Panc1 (cell line): ENCODE results near the gene ITPR2. TPM values are rescaled to one million over a fixed set of nuclear protein-coding genes. Genes with fewer than 3 reads are reported as not detected.
A peak's percentile ranks its signal among the peaks of the same experiment; 100 is the strongest.

Source experiments
- ATAC-seq: fragments of 200-7000 bp; cut with Tn5 transposase; 2 replicates; pipeline ENCODE4 v1.9.1; 2020; ENCODE audit warnings: mild to moderate bottlenecking, moderate library complexity
- BruUV-seq: library from RNA; stranded (reverse); fragments of 400-500 nt; replicated peaks from 2 replicates; lab custom pipeline; 2021; lab: Mats Ljungman, UMichigan
- CTCF ChIA-PET: fragments of 300-600 bp; sonication (Branson Sonifier 250); formaldehyde crosslinking; loops from one replicate; lab custom pipeline; 2022; ENCODE audit warnings: antibody characterized with exemption; lab: Charles Lee
- POLR2A ChIA-PET: fragments of 300-600 bp; sonication (Branson Sonifier 250); formaldehyde crosslinking; loops from one replicate; lab custom pipeline; 2022; ENCODE audit warnings: antibody characterized with exemption; lab: Charles Lee
- DNase-seq: peaks from one replicate; pipeline ENCODE4 v3.0.0-alpha.2; 2010; ENCODE audit warnings: low read depth, low spot score
- H3K27ac ChIP-seq: 2 replicates; pipeline ENCODE4 v1.5.1; 2011; ENCODE audit warnings: mild to moderate bottlenecking, low read length, inconsistent platforms
- H3K27me3 ChIP-seq: fragments of 200-500 bp; sonication (Bioruptor generic); 2 replicates; pipeline ENCODE4 v1.6.0; 2014; ENCODE audit warnings: low read length, inconsistent platforms; ENCODE audit not compliant: control insufficient read depth, insufficient read depth
- H3K36me3 ChIP-seq: fragments of 200-500 bp; sonication (Bioruptor generic); 2 replicates; pipeline ENCODE4 v1.5.1; 2014; ENCODE audit warnings: inconsistent platforms, mild to moderate bottlenecking, low read length, moderate library complexity; ENCODE audit not compliant: control insufficient read depth, insufficient read depth
- H3K4me1 ChIP-seq: 2 replicates; pipeline ENCODE4 v1.5.1; 2011; ENCODE audit warnings: inconsistent platforms, mild to moderate bottlenecking, low read length, moderate library complexity; ENCODE audit not compliant: control insufficient read depth, insufficient read depth
- H3K4me3 ChIP-seq, 2 experiments: 2 replicates each; pipeline ENCODE4 v1.5.1; 2011 to 2012; ENCODE audit warnings: low read depth in 2 of 2, low read length in 2 of 2, mild to moderate bottlenecking in 2 of 2, inconsistent platforms in 1 of 2, moderate library complexity in 1 of 2
- H3K9me3 ChIP-seq: fragments of 200-500 bp; sonication (Bioruptor generic); 2 replicates; pipeline ENCODE4 v1.5.1; 2014; ENCODE audit warnings: low read depth, mild to moderate bottlenecking, inconsistent platforms, low read length, moderate library complexity; ENCODE audit not compliant: control insufficient read depth, insufficient read depth
- POLR2AphosphoS5 ChIP-seq: IDR thresholded peaks from 2 replicates; pipeline ENCODE4 v1.6.1; 2012; ENCODE audit warnings: mild to moderate bottlenecking, low read depth, low read length, moderate library complexity
- REST ChIP-seq, 2 experiments: IDR thresholded peaks; 2 replicates each; pipeline ENCODE4 v1.6.1; 2011 to 2012; ENCODE audit warnings: low read depth in 2 of 2, control low read depth in 1 of 2, low read length in 1 of 2, mild to moderate bottlenecking in 1 of 2, moderate library complexity in 1 of 2; ENCODE audit not compliant: insufficient read depth in 1 of 2
- SIN3A ChIP-seq: IDR thresholded peaks from 2 replicates; pipeline ENCODE4 v1.6.1; 2012; ENCODE audit warnings: low read depth, mild to moderate bottlenecking, low read length, moderate library complexity, borderline replicate concordance; ENCODE audit not compliant: insufficient read depth
- TCF7L2 ChIP-seq: IDR thresholded peaks from 2 replicates; pipeline ENCODE4 v1.6.1; 2011; ENCODE audit warnings: mild to moderate bottlenecking, low read depth, low read length, inconsistent platforms
- in situ Hi-C: cut with HindIII; loops from 2 replicates; pipeline ENCODE4 v1.10.0; 2016; ENCODE audit warnings: low sequenced_read_pairs, low pct_unique_long_range_greater_than_20kb
- intact Hi-C: fragments of 100-400 bp; cut with micrococcal nuclease; formaldehyde crosslinking; loops from one replicate; pipeline ENCODE4 v1.10.0; 2022; ENCODE audit not compliant: unreplicated experiment
- total RNA-seq: library from RNA; stranded (reverse); gene quantifications from one replicate; pipeline ENCODE4 v1.2.1, GENCODE V29; 2021; ENCODE audit not compliant: unreplicated experiment
- TF ChIP-seq, protein P1 (sequence below): fragments of 450-650 bp; IDR thresholded peaks from 2 replicates; pipeline ENCODE4 v1.5.1; 2017; ENCODE audit warnings: mild to moderate bottlenecking

ITPR2 gene
- total RNA-seq, 1 experiment from 2014 or later: 41.8 TPM

- in situ Hi-C loops: no loop called here
- H3K36me3 ChIP-seq: no peaks in the 10 kb centered on the region; the same call in 1 of the 2 replicates
- peaks cover 6% of the 10 kb centered on the region; the same call in 1 of the 2 replicates for H3K9me3 ChIP-seq
- POLR2A ChIA-PET: no interaction called here
- DNase-seq (no peak), ATAC-seq (no peak)
- H3K4me3 ChIP-seq: no peak overlapping the region
- no peaks in the 10 kb centered on the region for H3K4me1 ChIP-seq
- CTCF ChIA-PET: no interaction called here
- BruUV-seq: no TSS peak
- H3K27me3 ChIP-seq: no peaks in the 10 kb centered on the region
- H3K27ac ChIP-seq: no peak overlapping the region
- intact Hi-C loops: no loop called here
- TF ChIP-seq POLR2AphosphoS5: no peak
- TF ChIP-seq REST (IDR thresholded peaks at IDR 0.05; ENCODE audit: insufficient read depth in 1 of 2, low read depth in 2 of 2, low read length in 1 of 2): no peak
- TF ChIP-seq, protein P1, sequence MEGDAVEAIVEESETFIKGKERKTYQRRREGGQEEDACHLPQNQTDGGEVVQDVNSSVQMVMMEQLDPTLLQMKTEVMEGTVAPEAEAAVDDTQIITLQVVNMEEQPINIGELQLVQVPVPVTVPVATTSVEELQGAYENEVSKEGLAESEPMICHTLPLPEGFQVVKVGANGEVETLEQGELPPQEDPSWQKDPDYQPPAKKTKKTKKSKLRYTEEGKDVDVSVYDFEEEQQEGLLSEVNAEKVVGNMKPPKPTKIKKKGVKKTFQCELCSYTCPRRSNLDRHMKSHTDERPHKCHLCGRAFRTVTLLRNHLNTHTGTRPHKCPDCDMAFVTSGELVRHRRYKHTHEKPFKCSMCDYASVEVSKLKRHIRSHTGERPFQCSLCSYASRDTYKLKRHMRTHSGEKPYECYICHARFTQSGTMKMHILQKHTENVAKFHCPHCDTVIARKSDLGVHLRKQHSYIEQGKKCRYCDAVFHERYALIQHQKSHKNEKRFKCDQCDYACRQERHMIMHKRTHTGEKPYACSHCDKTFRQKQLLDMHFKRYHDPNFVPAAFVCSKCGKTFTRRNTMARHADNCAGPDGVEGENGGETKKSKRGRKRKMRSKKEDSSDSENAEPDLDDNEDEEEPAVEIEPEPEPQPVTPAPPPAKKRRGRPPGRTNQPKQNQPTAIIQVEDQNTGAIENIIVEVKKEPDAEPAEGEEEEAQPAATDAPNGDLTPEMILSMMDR: no peak
- no peak for TF ChIP-seq SIN3A
- no peak for TF ChIP-seq TCF7L2
Observed at GRCh38 chr12:26654623-26655022, 178.4 kb downstream of the ITPR2 start.

DNA sequence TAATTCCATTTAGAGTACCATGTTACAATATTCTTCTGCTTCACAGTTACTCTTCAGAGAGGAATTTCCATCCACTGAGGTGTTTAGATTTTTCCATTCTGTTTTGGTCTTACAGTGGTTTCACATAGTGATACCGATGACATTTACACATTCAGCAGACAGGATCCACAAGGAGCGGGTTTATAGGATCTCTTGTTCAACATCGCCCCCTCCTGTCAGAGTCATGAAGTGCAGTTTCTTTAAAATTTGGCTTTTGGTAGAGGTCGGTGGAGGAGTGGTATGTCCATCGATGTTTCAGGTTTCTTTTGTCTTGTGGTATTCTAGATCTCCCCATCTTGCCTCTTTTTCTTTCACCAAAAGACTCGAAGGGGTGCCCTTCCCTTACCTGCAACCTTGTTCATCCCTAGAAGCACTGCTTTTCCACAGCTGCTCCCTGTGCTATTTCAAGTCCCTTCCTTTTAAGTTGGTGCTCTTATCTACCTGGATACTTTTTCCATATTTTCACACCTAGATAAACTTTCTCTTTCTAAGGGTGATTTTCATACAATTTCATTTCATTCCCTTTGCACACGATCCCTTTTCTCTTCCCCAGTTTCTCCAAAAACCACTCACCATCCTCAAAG, 181.3 kb downstream of the ITPR2 start:
- TF ChIP-seq, protein P1: peak; percentile 87
- TF ChIP-seq SIN3A: no peak
- no peak for TF ChIP-seq REST (IDR thresholded peaks at IDR 0.05; ENCODE audit: insufficient read depth in 1 of 2, low read depth in 2 of 2, low read length in 1 of 2)
- TF ChIP-seq TCF7L2: no peak
- TF ChIP-seq POLR2AphosphoS5: no peak
- DNase-seq (peak; percentile 77), ATAC-seq (peak; percentile 82)
- no TSS peak for BruUV-seq
- intact Hi-C loops (loop anchor here (2.0 kb wide), 1 partner anchor 527 kb away; the partner anchor contains the start of gene BHLHE41), in situ Hi-C loops (no loop called here)
- H3K27ac ChIP-seq: peak overlapping the region; percentile 5
- CTCF ChIA-PET: interaction anchor here (0.6 to 2.3 kb wide), 5 partner anchors 50 to 533 kb away, joined by 4 to 18 read pairs (median 5); partner anchors contain the start of gene BHLHE41
- peaks cover 6% of the 10 kb centered on the region; the same call in 1 of the 2 replicates for H3K9me3 ChIP-seq
- no peak overlapping the region for H3K4me3 ChIP-seq
- no peaks in the 10 kb centered on the region for H3K27me3 ChIP-seq
- POLR2A ChIA-PET: no interaction called here
- no peaks in the 10 kb centered on the region; the same call in 1 of the 2 replicates for H3K36me3 ChIP-seq
- H3K4me1 ChIP-seq: no peaks in the 10 kb centered on the region
